Peyer's patch (tissue), 4 donors: Measurements from ENCODE around the gene DDX39B. TPM values are rescaled to one million over a fixed set of nuclear protein-coding genes. Genes with fewer than 3 reads are reported as not detected.

Experiments
- DNase-seq, 3 donors: peaks; one replicate each; pipeline ENCODE4 v3.0.0-alpha.2; 2017 to 2019
- H3K27ac ChIP-seq, 4 donors: fragments of 200-600 bp; sonication (generic); one replicate each; pipeline ENCODE4 v1.5.1; 2016 to 2019
- H3K27me3 ChIP-seq, 2 donors: fragments of 200-600 bp; sonication (generic); one replicate each; pipeline ENCODE4 v1.5.1; 2019
- H3K36me3 ChIP-seq, 3 donors: fragments of 200-600 bp; sonication (generic); one replicate each; pipeline ENCODE4 v1.5.1; 2016 to 2019
- H3K4me1 ChIP-seq, 4 donors: fragments of 200-600 bp; sonication (generic); one replicate each; pipeline ENCODE4 v1.5.1; 2016 to 2019
- H3K4me3 ChIP-seq, 4 donors: fragments of 200-600 bp; sonication (generic); 1 replicate in 3 of 4; 2 replicates in 1 of 4; pipeline ENCODE4 v1.5.1; 2016 to 2019; ENCODE audit warnings: mild to moderate bottlenecking in 1 of 4
- H3K9me3 ChIP-seq, 4 donors: fragments of 200-600 bp; sonication (generic); one replicate each; pipeline ENCODE4 v1.5.1; 2016 to 2019; ENCODE audit warnings: mild to moderate bottlenecking in 1 of 4
- POLR2A ChIP-seq, 2 donors: fragments of 450-650 bp; IDR thresholded peaks; one replicate each; pipeline ENCODE4 v1.5.1; 2017; ENCODE audit warnings: antibody characterized with exemption in 2 of 2, mild to moderate bottlenecking in 2 of 2, moderate library complexity in 2 of 2
- total RNA-seq, 4 donors: library from RNA; depleted of rRNA; stranded (reverse); fragments of >200 nt; gene quantifications; one replicate each; pipeline ENCODE4 v1.1.0, GENCODE V29; 2016
- TF ChIP-seq, protein P1 (sequence below), 6 experiments: fragments of 450-650 bp in 4 of 6; fragments of 200-600 bp in 2 of 6; sonication (generic) in 1 of 6; IDR thresholded peaks; one replicate each; pipeline ENCODE4 v1.5.1; 2017 to 2019; ENCODE audit warnings: antibody characterized with exemption in 6 of 6, mild to moderate bottlenecking in 3 of 6, moderate library complexity in 1 of 6

DDX39B gene
- total RNA-seq, 4 donors from 2014 or later, result 161 to 1,087 (median 280) TPM

- H3K4me3 ChIP-seq, result no peak overlapping the region
- TF ChIP-seq, protein P1, sequence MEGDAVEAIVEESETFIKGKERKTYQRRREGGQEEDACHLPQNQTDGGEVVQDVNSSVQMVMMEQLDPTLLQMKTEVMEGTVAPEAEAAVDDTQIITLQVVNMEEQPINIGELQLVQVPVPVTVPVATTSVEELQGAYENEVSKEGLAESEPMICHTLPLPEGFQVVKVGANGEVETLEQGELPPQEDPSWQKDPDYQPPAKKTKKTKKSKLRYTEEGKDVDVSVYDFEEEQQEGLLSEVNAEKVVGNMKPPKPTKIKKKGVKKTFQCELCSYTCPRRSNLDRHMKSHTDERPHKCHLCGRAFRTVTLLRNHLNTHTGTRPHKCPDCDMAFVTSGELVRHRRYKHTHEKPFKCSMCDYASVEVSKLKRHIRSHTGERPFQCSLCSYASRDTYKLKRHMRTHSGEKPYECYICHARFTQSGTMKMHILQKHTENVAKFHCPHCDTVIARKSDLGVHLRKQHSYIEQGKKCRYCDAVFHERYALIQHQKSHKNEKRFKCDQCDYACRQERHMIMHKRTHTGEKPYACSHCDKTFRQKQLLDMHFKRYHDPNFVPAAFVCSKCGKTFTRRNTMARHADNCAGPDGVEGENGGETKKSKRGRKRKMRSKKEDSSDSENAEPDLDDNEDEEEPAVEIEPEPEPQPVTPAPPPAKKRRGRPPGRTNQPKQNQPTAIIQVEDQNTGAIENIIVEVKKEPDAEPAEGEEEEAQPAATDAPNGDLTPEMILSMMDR (IDR thresholded peaks at IDR 0.05), result no peak
- no peak for TF ChIP-seq POLR2A (IDR thresholded peaks at IDR 0.05)
- no peaks in the 10 kb centered on the region for H3K9me3 ChIP-seq
- peaks cover 0 to 31% (median 3%) of the 10 kb centered on the region in 4 donors for H3K4me1 ChIP-seq
- no peak for DNase-seq
- no peaks in the 10 kb centered on the region for H3K27me3 ChIP-seq
- peak overlapping the region in 3 of 4 donors; percentile 72 to 93 (median 76) for H3K27ac ChIP-seq
- no peaks in the 10 kb centered on the region for H3K36me3 ChIP-seq
These were observed 31.7 kb upstream of the DDX39B start for GRCh38 chr6:31573239-31574105.

DNA sequence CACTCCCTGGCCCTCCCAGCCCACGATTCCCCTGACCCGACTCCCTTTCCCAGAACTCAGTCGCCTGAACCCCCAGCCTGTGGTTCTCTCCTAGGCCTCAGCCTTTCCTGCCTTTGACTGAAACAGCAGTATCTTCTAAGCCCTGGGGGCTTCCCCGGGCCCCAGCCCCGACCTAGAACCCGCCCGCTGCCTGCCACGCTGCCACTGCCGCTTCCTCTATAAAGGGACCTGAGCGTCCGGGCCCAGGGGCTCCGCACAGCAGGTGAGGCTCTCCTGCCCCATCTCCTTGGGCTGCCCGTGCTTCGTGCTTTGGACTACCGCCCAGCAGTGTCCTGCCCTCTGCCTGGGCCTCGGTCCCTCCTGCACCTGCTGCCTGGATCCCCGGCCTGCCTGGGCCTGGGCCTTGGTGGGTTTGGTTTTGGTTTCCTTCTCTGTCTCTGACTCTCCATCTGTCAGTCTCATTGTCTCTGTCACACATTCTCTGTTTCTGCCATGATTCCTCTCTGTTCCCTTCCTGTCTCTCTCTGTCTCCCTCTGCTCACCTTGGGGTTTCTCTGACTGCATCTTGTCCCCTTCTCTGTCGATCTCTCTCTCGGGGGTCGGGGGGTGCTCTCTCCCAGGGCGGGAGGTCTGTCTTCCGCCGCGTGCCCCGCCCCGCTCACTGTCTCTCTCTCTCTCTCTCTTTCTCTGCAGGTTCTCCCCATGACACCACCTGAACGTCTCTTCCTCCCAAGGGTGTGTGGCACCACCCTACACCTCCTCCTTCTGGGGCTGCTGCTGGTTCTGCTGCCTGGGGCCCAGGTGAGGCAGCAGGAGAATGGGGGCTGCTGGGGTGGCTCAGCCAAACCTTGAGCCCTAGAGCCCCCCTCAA lies 30.5 kb upstream of the DDX39B start, which contains the start of gene LTA:
Gene LTA (plus strand): TSS at position 249 of the 871 bp plus-strand sequence. CDS start 454 bp downstream, at position 703.
- peak within 1 kb of the TSS; percentile 65 to 93 (median 74) for H3K27ac ChIP-seq
- DNase-seq, result peak in 2 of 3 donors; percentile 74 to 80
- H3K9me3 ChIP-seq, result no peaks in the 10 kb centered on the region
- H3K4me1 ChIP-seq, result peaks cover 0 to 26% (median 3%) of the 10 kb centered on the region in 4 donors
- H3K36me3 ChIP-seq, result no peaks in the 10 kb centered on the region
- peak within 1 kb of the TSS; percentile 33 to 44 (median 35) for H3K4me3 ChIP-seq
- H3K27me3 ChIP-seq, result no peaks in the 10 kb centered on the region
- TF ChIP-seq, protein P1 (IDR thresholded peaks at IDR 0.05), result no peak
- no peak for TF ChIP-seq POLR2A (IDR thresholded peaks at IDR 0.05)

DNA sequence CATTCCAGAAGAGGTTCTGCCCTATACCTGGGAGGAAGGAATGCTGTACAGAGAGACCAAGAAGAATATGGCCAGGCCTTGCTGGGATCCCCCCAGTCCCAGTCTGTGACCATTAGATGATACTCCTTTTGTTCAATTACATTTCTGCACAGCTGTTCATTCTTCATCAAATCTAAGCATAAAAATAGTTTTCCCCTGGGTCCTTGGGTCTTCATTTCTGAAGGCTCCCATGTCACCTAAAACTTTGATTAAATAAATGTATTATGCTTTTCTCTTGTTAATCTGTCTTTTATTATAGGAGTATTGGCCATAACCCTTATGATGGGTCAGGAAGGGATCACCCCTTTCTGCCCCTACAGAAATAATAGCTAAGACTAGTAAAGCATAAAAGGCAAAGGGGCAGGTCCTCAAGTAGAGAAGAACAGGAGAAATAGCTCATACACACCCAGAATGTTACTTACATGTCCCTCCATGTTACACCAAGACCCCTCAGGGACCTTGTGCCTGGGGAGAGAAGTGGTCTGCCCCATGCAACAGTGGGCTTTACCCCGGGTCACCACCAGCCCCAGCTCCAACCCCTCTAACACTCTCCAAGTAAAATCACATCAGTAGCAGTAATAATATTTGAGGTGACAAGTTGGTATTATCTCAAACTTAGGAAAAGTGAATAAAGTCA lies 28.2 kb upstream of the DDX39B start:
- H3K27ac ChIP-seq, result peak overlapping the region in 1 of 4 donors; percentile 73
- H3K27me3 ChIP-seq, result no peaks in the 10 kb centered on the region
- TF ChIP-seq POLR2A (IDR thresholded peaks at IDR 0.05), result no peak
- TF ChIP-seq, protein P1 (IDR thresholded peaks at IDR 0.05), result no peak
- no peaks in the 10 kb centered on the region for H3K36me3 ChIP-seq
- H3K4me3 ChIP-seq, result no peak overlapping the region
- no peak for DNase-seq
- H3K4me1 ChIP-seq, result peaks cover 0 to 20% (median 3%) of the 10 kb centered on the region in 4 donors
- no peaks in the 10 kb centered on the region for H3K9me3 ChIP-seq

DNA sequence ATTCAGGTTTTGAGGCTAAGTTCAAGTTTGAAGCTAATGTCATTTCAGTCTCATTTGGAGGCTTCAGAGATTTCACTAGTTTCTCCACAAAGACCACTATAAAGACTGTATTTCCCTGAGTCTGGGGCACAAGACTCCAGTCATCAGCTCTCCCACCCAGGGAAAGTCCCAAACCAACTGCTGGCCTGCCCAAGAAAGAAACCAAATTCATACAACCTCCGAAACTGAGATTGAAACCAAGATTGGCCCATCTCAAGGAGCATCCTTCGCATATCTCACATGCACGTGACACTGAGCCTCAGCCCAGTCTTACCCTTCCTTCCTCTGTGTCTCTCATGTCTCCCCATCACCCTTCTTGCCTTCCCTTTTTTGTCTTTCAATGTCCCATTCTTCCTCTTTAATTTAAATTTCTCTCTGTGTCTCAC lies 26.7 kb upstream of the DDX39B start:
- Histone ChIP-seq H3K4me3 (no peak overlapping the region), H3K36me3 (no peaks in the 10 kb centered on the region), H3K27ac (peak overlapping the region in 1 of 4 donors; percentile 73), H3K4me1 (peaks cover 0 to 14% (median 3%) of the 10 kb centered on the region in 4 donors), H3K27me3 (no peaks in the 10 kb centered on the region), H3K9me3 (no peaks in the 10 kb centered on the region)
- peak in 2 of 3 donors; percentile 81 to 82 for DNase-seq
- TF ChIP-seq, protein P1 (IDR thresholded peaks at IDR 0.05), result no peak
- TF ChIP-seq POLR2A (IDR thresholded peaks at IDR 0.05), result no peak
